HEK293 (cell line): ENCODE results near the gene MALRD1.

Experiments
- CTCF ChIA-PET: fragments of 350-600 bp; formaldehyde crosslinking; extraction: SDS; loops from one replicate; lab custom pipeline; 2021; ENCODE audit warnings: antibody characterized with exemption; lab: Yijun Ruan, JAX
- POLR2A ChIA-PET: fragments of 300-600 bp; formaldehyde crosslinking; extraction: SDS; loops from one replicate; lab custom pipeline; 2020; ENCODE audit warnings: antibody characterized with exemption, inconsistent platforms; lab: Yijun Ruan, JAX
- H3K27ac ChIP-seq: fragments of 200-500 bp; sonication (Bioruptor generic); 2 replicates; pipeline ENCODE4 v1.5.1; 2014; ENCODE audit warnings: low read depth, low read length, control low read depth, inconsistent platforms; ENCODE audit errors: extremely low read depth
- H3K36me3 ChIP-seq, 2 experiments: fragments of 200-500 bp in 1 of 2; sonication (Bioruptor generic) in 1 of 2; 1 replicate in 1 of 2; 2 replicates in 1 of 2; pipeline ENCODE4 v1.5.1; 2014 to 2017; ENCODE audit warnings: inconsistent platforms in 2 of 2, low read length in 2 of 2; ENCODE audit not compliant: control insufficient read depth in 2 of 2, insufficient read depth in 1 of 2
- H3K4me1 ChIP-seq: fragments of 200-500 bp; sonication (Bioruptor generic); 2 replicates; pipeline ENCODE4 v1.5.1; 2014; ENCODE audit warnings: mild to moderate bottlenecking, low read length, inconsistent platforms; ENCODE audit not compliant: control insufficient read depth, insufficient read depth
- H3K4me3 ChIP-seq: 2 replicates; pipeline ENCODE4 v1.5.1; 2011; ENCODE audit warnings: low read depth, mild to moderate bottlenecking, control low read depth, low read length, moderate library complexity
- H3K9me3 ChIP-seq: fragments of 200-500 bp; sonication (Bioruptor generic); 2 replicates; pipeline ENCODE4 v1.5.1; 2014; ENCODE audit warnings: low read depth, low read length, inconsistent platforms; ENCODE audit not compliant: control insufficient read depth, insufficient read depth
- IKZF3 ChIP-seq: fragments of 450-650 bp; IDR thresholded peaks from 2 replicates; pipeline ENCODE4 v1.5.0; 2018; ENCODE audit warnings: missing biosample characterization, mild to moderate bottlenecking, missing genetic modification characterization, moderate library complexity
- OVOL3 ChIP-seq: fragments of 450-650 bp; formaldehyde crosslinking; IDR thresholded peaks from 2 replicates; pipeline ENCODE4 v1.5.1; 2016; ENCODE audit warnings: missing biosample characterization, missing genetic modification characterization
- ZNF155 ChIP-seq: fragments of 450-650 bp; formaldehyde crosslinking; IDR thresholded peaks from 2 replicates; pipeline ENCODE4 v1.5.1; 2016; ENCODE audit warnings: missing biosample characterization, missing genetic modification characterization
- ZNF174 ChIP-seq: fragments of 450-650 bp; formaldehyde crosslinking; IDR thresholded peaks from 2 replicates; pipeline ENCODE4 v1.5.0; 2017; ENCODE audit warnings: missing biosample characterization, mild to moderate bottlenecking, missing genetic modification characterization
- ZNF18 ChIP-seq: fragments of 450-650 bp; formaldehyde crosslinking; IDR thresholded peaks from 2 replicates; pipeline ENCODE4 v1.5.1; 2016; ENCODE audit warnings: missing biosample characterization, missing genetic modification characterization
- ZNF311 ChIP-seq: fragments of 450-650 bp; formaldehyde crosslinking; IDR thresholded peaks from 2 replicates; pipeline ENCODE4 v1.5.1; 2017; ENCODE audit warnings: missing biosample characterization, missing genetic modification characterization, borderline replicate concordance
- ZNF513 ChIP-seq: fragments of 450-650 bp; IDR thresholded peaks from 2 replicates; pipeline ENCODE4 v1.5.1; 2018; ENCODE audit warnings: missing biosample characterization, missing genetic modification characterization
- ZNF707 ChIP-seq: fragments of 450-650 bp; formaldehyde crosslinking; IDR thresholded peaks from 2 replicates; pipeline ENCODE4 v1.5.1; 2016; ENCODE audit warnings: missing biosample characterization, missing genetic modification characterization
- ZNF837 ChIP-seq: fragments of 450-650 bp; formaldehyde crosslinking; IDR thresholded peaks from 2 replicates; pipeline ENCODE4 v1.5.1; 2016; ENCODE audit warnings: missing biosample characterization, missing genetic modification characterization
- ZXDB ChIP-seq: fragments of 450-650 bp; formaldehyde crosslinking; IDR thresholded peaks from 2 replicates; pipeline ENCODE4 v1.5.1; 2016; ENCODE audit warnings: missing biosample characterization, missing genetic modification characterization
- TF ChIP-seq, protein P1 (sequence below): fragments of 450-650 bp; formaldehyde crosslinking; IDR thresholded peaks from 2 replicates; pipeline ENCODE4 v1.5.1; 2017; ENCODE audit warnings: missing biosample characterization, missing genetic modification characterization
- TF ChIP-seq, protein P2 (sequence below): fragments of 450-650 bp; formaldehyde crosslinking; IDR thresholded peaks from 2 replicates; pipeline ENCODE4 v1.5.1; 2016; ENCODE audit warnings: missing biosample characterization, missing genetic modification characterization
- TF ChIP-seq, protein P3 (sequence below): fragments of 450-650 bp; formaldehyde crosslinking; IDR thresholded peaks from 2 replicates; pipeline ENCODE4 v1.5.1; 2017; ENCODE audit warnings: missing biosample characterization, missing genetic modification characterization

The MALRD1 gene

GRCh38 chr10:19048891-19049290, 290 bp downstream of the MALRD1 start:
- no peaks in the 10 kb centered on the region for H3K9me3 ChIP-seq
- no peak for TF ChIP-seq ZNF174
- no peak for TF ChIP-seq ZNF837 (tag by site-specific recombination)
- TF ChIP-seq, protein P1, sequence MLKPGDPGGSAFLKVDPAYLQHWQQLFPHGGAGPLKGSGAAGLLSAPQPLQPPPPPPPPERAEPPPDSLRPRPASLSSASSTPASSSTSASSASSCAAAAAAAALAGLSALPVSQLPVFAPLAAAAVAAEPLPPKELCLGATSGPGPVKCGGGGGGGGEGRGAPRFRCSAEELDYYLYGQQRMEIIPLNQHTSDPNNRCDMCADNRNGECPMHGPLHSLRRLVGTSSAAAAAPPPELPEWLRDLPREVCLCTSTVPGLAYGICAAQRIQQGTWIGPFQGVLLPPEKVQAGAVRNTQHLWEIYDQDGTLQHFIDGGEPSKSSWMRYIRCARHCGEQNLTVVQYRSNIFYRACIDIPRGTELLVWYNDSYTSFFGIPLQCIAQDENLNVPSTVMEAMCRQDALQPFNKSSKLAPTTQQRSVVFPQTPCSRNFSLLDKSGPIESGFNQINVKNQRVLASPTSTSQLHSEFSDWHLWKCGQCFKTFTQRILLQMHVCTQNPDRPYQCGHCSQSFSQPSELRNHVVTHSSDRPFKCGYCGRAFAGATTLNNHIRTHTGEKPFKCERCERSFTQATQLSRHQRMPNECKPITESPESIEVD (tag by site-specific recombination): no peak
- no peak for TF ChIP-seq IKZF3 (tag by site-specific recombination)
- TF ChIP-seq ZNF18 (tag by site-specific recombination): no peak
- no peak for TF ChIP-seq ZNF155
- TF ChIP-seq, protein P2, sequence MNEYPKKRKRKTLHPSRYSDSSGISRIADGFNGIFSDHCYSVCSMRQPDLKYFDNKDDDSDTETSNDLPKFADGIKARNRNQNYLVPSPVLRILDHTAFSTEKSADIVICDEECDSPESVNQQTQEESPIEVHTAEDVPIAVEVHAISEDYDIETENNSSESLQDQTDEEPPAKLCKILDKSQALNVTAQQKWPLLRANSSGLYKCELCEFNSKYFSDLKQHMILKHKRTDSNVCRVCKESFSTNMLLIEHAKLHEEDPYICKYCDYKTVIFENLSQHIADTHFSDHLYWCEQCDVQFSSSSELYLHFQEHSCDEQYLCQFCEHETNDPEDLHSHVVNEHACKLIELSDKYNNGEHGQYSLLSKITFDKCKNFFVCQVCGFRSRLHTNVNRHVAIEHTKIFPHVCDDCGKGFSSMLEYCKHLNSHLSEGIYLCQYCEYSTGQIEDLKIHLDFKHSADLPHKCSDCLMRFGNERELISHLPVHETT (tag by site-specific recombination): no peak
- TF ChIP-seq, protein P3, sequence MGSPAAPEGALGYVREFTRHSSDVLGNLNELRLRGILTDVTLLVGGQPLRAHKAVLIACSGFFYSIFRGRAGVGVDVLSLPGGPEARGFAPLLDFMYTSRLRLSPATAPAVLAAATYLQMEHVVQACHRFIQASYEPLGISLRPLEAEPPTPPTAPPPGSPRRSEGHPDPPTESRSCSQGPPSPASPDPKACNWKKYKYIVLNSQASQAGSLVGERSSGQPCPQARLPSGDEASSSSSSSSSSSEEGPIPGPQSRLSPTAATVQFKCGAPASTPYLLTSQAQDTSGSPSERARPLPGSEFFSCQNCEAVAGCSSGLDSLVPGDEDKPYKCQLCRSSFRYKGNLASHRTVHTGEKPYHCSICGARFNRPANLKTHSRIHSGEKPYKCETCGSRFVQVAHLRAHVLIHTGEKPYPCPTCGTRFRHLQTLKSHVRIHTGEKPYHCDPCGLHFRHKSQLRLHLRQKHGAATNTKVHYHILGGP: no peak
- no peak for TF ChIP-seq ZNF707
- ChIA-PET CTCF (no interaction called here), POLR2A (no interaction called here)
- no peaks in the 10 kb centered on the region for H3K36me3 ChIP-seq
- peaks cover 3% of the 10 kb centered on the region; the same call in 1 of the 2 replicates for H3K4me1 ChIP-seq
- no peak overlapping the region for H3K4me3 ChIP-seq
- no peak overlapping the region for H3K27ac ChIP-seq

GRCh38 chr10:19049567-19049966, 966 bp downstream of the MALRD1 start:
- no peak overlapping the region for H3K27ac ChIP-seq
- no peaks in the 10 kb centered on the region for H3K36me3 ChIP-seq
- POLR2A ChIA-PET: no interaction called here
- CTCF ChIA-PET: no interaction called here
- peaks cover 3% of the 10 kb centered on the region; the same call in 1 of the 2 replicates for H3K4me1 ChIP-seq
- no peaks in the 10 kb centered on the region for H3K9me3 ChIP-seq
- H3K4me3 ChIP-seq: no peak overlapping the region
- TF ChIP-seq OVOL3 (tag by site-specific recombination) (no peak), ZNF311 (tag by site-specific recombination) (no peak), ZXDB (tag by site-specific recombination) (no peak), ZNF513 (tag by site-specific recombination) (no peak)
- TF ChIP-seq, protein P1 (tag by site-specific recombination): no peak
